Nephron progenitor cell (in vitro differentiated cells): ENCODE measurements around the gene CAT.

Experiments
- DNase-seq: peaks from one replicate; pipeline ENCODE4 v3.0.0; 2021
- H3K27ac Mint-ChIP-seq: 2 replicates; pipeline ENCODE4 v1.8.0; 2021; ENCODE audit warnings: mild to moderate bottlenecking, moderate library complexity, mixed read lengths
- H3K27me3 Mint-ChIP-seq: 2 replicates; pipeline ENCODE4 v1.8.0; 2021; ENCODE audit warnings: mild to moderate bottlenecking, low read depth, mixed read lengths; ENCODE audit not compliant: poor library complexity
- H3K36me3 Mint-ChIP-seq: 2 replicates; pipeline ENCODE4 v1.8.0; 2021; ENCODE audit warnings: low read depth, mixed read lengths
- H3K4me1 Mint-ChIP-seq: 2 replicates; pipeline ENCODE4 v1.8.0; 2021; ENCODE audit warnings: mixed read lengths
- H3K4me3 Mint-ChIP-seq: 2 replicates; pipeline ENCODE4 v1.8.0; 2021; ENCODE audit warnings: mild to moderate bottlenecking, moderate library complexity, mixed read lengths
- H3K9me3 Mint-ChIP-seq: 2 replicates; pipeline ENCODE4 v1.8.0; 2021; ENCODE audit warnings: mild to moderate bottlenecking, moderate library complexity, mixed read lengths
- TF ChIP-seq, protein P1 (sequence below): fragments of 200-600 bp; sonication (generic); IDR thresholded peaks from 2 replicates; pipeline ENCODE4 v1.5.0; 2021; ENCODE audit warnings: antibody characterized with exemption

CAT gene

DNA sequence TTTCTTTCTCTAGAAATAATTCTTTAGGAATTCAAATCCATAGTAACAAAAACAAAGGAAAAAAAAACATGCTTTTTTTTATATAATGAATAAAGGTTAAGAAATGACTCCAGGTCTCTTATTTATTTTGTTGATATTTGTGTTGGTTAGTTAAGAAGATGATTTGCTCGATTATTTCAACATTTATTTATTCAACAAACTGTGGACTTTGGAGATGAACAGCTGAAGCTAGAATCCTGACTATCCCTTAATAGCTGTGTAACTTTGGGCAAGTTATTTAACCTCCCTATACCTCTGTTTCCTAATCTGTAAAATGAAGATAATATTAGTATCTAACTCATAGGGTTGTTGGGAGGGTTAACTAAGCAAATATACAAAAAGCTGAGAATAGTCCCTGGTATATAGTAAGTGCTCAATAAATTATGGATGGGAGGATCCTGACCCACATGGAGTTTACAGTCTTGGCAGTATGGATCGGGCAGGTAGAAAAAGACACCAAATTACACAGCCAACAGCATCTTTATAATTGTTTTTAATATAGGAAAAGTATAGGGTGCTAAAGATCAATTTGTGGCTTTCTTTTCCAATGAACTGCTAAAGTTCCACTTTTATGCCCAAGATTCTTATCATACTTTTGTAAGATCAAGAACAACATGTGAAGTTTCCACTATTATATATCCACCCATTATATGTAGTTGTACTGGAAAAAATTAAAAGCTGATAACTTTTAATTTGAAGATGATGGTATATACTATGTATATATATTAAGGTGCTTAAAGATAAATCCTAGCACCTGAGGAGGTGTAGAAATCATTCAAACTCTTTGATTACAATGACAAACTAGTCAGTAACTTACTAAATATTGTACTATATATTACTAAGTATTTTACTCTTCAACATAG is 1.3 kb upstream of the CAT start:
- DNase-seq = no peak
- Mint-ChIP-seq H3K4me3 (peak overlapping the region; percentile 88), H3K27me3 (peaks cover 8% of the 10 kb centered on the region), H3K9me3 (peaks cover 10% of the 10 kb centered on the region), H3K4me1 (peaks cover 9% of the 10 kb centered on the region), H3K27ac (no peak overlapping the region), H3K36me3 (no peaks in the 10 kb centered on the region)
- TF ChIP-seq, protein P1, sequence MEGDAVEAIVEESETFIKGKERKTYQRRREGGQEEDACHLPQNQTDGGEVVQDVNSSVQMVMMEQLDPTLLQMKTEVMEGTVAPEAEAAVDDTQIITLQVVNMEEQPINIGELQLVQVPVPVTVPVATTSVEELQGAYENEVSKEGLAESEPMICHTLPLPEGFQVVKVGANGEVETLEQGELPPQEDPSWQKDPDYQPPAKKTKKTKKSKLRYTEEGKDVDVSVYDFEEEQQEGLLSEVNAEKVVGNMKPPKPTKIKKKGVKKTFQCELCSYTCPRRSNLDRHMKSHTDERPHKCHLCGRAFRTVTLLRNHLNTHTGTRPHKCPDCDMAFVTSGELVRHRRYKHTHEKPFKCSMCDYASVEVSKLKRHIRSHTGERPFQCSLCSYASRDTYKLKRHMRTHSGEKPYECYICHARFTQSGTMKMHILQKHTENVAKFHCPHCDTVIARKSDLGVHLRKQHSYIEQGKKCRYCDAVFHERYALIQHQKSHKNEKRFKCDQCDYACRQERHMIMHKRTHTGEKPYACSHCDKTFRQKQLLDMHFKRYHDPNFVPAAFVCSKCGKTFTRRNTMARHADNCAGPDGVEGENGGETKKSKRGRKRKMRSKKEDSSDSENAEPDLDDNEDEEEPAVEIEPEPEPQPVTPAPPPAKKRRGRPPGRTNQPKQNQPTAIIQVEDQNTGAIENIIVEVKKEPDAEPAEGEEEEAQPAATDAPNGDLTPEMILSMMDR = no peak

- peak overlapping the region; percentile 88 for H3K4me3 Mint-ChIP-seq
- H3K27me3 Mint-ChIP-seq = peaks cover 8% of the 10 kb centered on the region
- TF ChIP-seq, protein P1 = no peak
- peaks cover 10% of the 10 kb centered on the region for H3K9me3 Mint-ChIP-seq
- no peaks in the 10 kb centered on the region for H3K36me3 Mint-ChIP-seq
- H3K4me1 Mint-ChIP-seq = peaks cover 9% of the 10 kb centered on the region
- DNase-seq = no peak
- H3K27ac Mint-ChIP-seq = no peak overlapping the region
These were observed 970 bp downstream of the CAT start for GRCh38 chr11:34439610-34440198.

GRCh38 chr11:34441814-34442213 is 3.1 kb downstream of the CAT start:
- Mint-ChIP-seq H3K27ac (no peak overlapping the region), H3K4me3 (no peak overlapping the region), H3K36me3 (no peaks in the 10 kb centered on the region), H3K27me3 (peaks cover 8% of the 10 kb centered on the region), H3K4me1 (peaks cover 9% of the 10 kb centered on the region), H3K9me3 (peaks cover 10% of the 10 kb centered on the region)
- DNase-seq = no peak
- TF ChIP-seq, protein P1 = no peak

DNA sequence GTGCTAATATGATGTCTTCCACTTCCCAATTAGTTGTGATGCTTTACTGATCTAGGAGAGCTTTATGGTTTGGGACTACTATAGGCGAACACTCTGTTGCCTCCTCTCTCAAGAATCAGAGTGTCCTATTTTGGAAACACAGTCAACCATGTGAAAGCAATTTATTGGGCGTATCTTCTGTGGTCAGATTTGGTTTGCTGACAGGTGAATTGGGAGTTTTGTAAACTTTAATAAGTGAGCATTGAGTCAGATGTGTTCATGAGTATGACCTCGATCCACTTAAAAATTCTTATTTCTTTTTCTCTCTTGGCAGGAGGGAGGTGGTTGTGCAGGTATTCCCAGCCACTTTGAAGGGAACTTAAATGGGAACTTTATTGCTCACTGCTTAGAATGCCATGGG is 4.4 kb downstream of the CAT start:
- H3K36me3 Mint-ChIP-seq = no peaks in the 10 kb centered on the region
- H3K9me3 Mint-ChIP-seq = peaks cover 10% of the 10 kb centered on the region
- H3K27ac Mint-ChIP-seq = no peak overlapping the region
- peaks cover 9% of the 10 kb centered on the region for H3K4me1 Mint-ChIP-seq
- no peak for DNase-seq
- H3K27me3 Mint-ChIP-seq = peaks cover 8% of the 10 kb centered on the region
- no peak overlapping the region for H3K4me3 Mint-ChIP-seq
- TF ChIP-seq, protein P1 = no peak

- TF ChIP-seq, protein P1 = no peak
- no peak for DNase-seq
- peaks cover 7% of the 10 kb centered on the region for H3K27me3 Mint-ChIP-seq
- H3K36me3 Mint-ChIP-seq = no peaks in the 10 kb centered on the region
- H3K4me1 Mint-ChIP-seq = peaks cover 5% of the 10 kb centered on the region
- H3K9me3 Mint-ChIP-seq = peaks cover 10% of the 10 kb centered on the region
- H3K27ac Mint-ChIP-seq = no peak overlapping the region
- no peak overlapping the region for H3K4me3 Mint-ChIP-seq
These were observed 5.7 kb downstream of the CAT start for GRCh38 chr11:34444428-34444827.
